BE2C (cell line): Measurements from ENCODE around the gene MPRIP.

Experiments used
- DNase-seq: peaks from one replicate; pipeline ENCODE4 v3.0.0-alpha.2; 2020
- H3K27me3 ChIP-seq: fragments of 250-450 bp; sonication (Bioruptor Pico); 2 replicates; pipeline ENCODE4 v1.5.1; 2020; ENCODE audit warnings: mild to moderate bottlenecking
- H3K36me3 ChIP-seq: fragments of 250-450 bp; sonication (Bioruptor Pico); 2 replicates; pipeline ENCODE4 v1.5.1; 2020; ENCODE audit warnings: mild to moderate bottlenecking
- H3K4me1 ChIP-seq: fragments of 250-450 bp; sonication (Bioruptor Pico); 2 replicates; pipeline ENCODE4 v1.5.1; 2020
- H3K4me3 ChIP-seq: 2 replicates; pipeline ENCODE4 v1.5.1; 2011; ENCODE audit warnings: low read depth, low read length
- H3K9me3 ChIP-seq: fragments of 250-450 bp; sonication (Bioruptor Pico); 2 replicates; pipeline ENCODE4 v1.5.1; 2020
- CTCF ChIP-seq: IDR thresholded peaks from 2 replicates; pipeline ENCODE4 v1.5.1; 2012; ENCODE audit warnings: mild to moderate bottlenecking, low read depth, low read length

Gene MPRIP

GRCh38 chr17:17110520-17110919 is 68.3 kb downstream of the MPRIP start:
- Histone ChIP-seq H3K9me3 (no peaks in the 10 kb centered on the region), H3K36me3 (no peaks in the 10 kb centered on the region), H3K4me3 (no peak overlapping the region), H3K27me3 (no peaks in the 10 kb centered on the region), H3K4me1 (no peaks in the 10 kb centered on the region)
- DNase-seq, result no peak
- no peak for TF ChIP-seq CTCF

- Histone ChIP-seq H3K4me1 (no peaks in the 10 kb centered on the region), H3K27me3 (no peaks in the 10 kb centered on the region), H3K4me3 (no peak overlapping the region), H3K9me3 (no peaks in the 10 kb centered on the region), H3K36me3 (no peaks in the 10 kb centered on the region)
- no peak for TF ChIP-seq CTCF
- DNase-seq, result no peak
Measured at GRCh38 chr17:17111401-17112393, 69.4 kb downstream of the MPRIP start.

- no peaks in the 10 kb centered on the region for H3K27me3 ChIP-seq
- H3K36me3 ChIP-seq, result no peaks in the 10 kb centered on the region
- no peaks in the 10 kb centered on the region for H3K4me1 ChIP-seq
- no peak for DNase-seq
- TF ChIP-seq CTCF, result no peak
- H3K9me3 ChIP-seq, result no peaks in the 10 kb centered on the region
- H3K4me3 ChIP-seq, result no peak overlapping the region
Measured at GRCh38 chr17:17112628-17113200, 70.5 kb downstream of the MPRIP start.

GRCh38 chr17:17114592-17115225 is 72.5 kb downstream of the MPRIP start:
- Histone ChIP-seq H3K4me3 (no peak overlapping the region), H3K9me3 (no peaks in the 10 kb centered on the region), H3K36me3 (no peaks in the 10 kb centered on the region), H3K4me1 (no peaks in the 10 kb centered on the region), H3K27me3 (no peaks in the 10 kb centered on the region)
- TF ChIP-seq CTCF, result no peak
- DNase-seq, result no peak

- H3K27me3 ChIP-seq, result no peaks in the 10 kb centered on the region
- H3K36me3 ChIP-seq, result no peaks in the 10 kb centered on the region
- H3K4me1 ChIP-seq, result no peaks in the 10 kb centered on the region
- DNase-seq, result no peak
- no peak for TF ChIP-seq CTCF
- no peak overlapping the region for H3K4me3 ChIP-seq
- no peaks in the 10 kb centered on the region for H3K9me3 ChIP-seq
Measured at GRCh38 chr17:17115620-17116019, 73.4 kb downstream of the MPRIP start.
